Mesenchymal stem cell (in vitro differentiated cells and primary cell): ENCODE data around the gene HOMER1.

Experiments used
- DNase-seq: peaks from one replicate; pipeline ENCODE4 v3.0.0-alpha.2; 2013
- H2AFZ ChIP-seq: one replicate; pipeline ENCODE4 v1.6.1; 2013; ENCODE audit warnings: low read depth, mild to moderate bottlenecking, control low read depth, inconsistent platforms, low read length, moderate library complexity
- H2AK5ac ChIP-seq: 2 replicates; pipeline ENCODE4 v1.6.1; 2013; ENCODE audit warnings: low read length, moderate library complexity, mild to moderate bottlenecking, inconsistent platforms; ENCODE audit not compliant: severe bottlenecking
- H2BK120ac ChIP-seq: one replicate; pipeline ENCODE4 v1.6.1; 2013; ENCODE audit warnings: low read depth, mild to moderate bottlenecking, inconsistent platforms, low read length, moderate library complexity
- H2BK12ac ChIP-seq, 2 experiments: one replicate each; pipeline ENCODE4 v1.6.1; 2013; ENCODE audit warnings: inconsistent platforms in 2 of 2, low read length in 2 of 2, mild to moderate bottlenecking in 2 of 2, moderate library complexity in 2 of 2, control low read depth in 1 of 2
- H2BK15ac ChIP-seq: one replicate; pipeline ENCODE4 v1.6.1; 2013; ENCODE audit warnings: mild to moderate bottlenecking, low read depth, inconsistent platforms; ENCODE audit not compliant: poor library complexity, severe bottlenecking
- H2BK5ac ChIP-seq: 2 replicates; pipeline ENCODE4 v1.6.1; 2013; ENCODE audit warnings: low read depth, mild to moderate bottlenecking, low read length, control low read depth, inconsistent platforms; ENCODE audit not compliant: poor library complexity, severe bottlenecking
- H3K14ac ChIP-seq, 2 experiments: one replicate each; pipeline ENCODE4 v1.6.1; 2013; ENCODE audit warnings: inconsistent platforms in 2 of 2, low read length in 2 of 2, control low read depth in 1 of 2, mild to moderate bottlenecking in 1 of 2, moderate library complexity in 1 of 2
- H3K18ac ChIP-seq, 2 experiments: one replicate each; pipeline ENCODE4 v1.6.1; 2013; ENCODE audit warnings: inconsistent platforms in 2 of 2, low read length in 2 of 2, control low read depth in 1 of 2, low read depth in 1 of 2, mild to moderate bottlenecking in 1 of 2
- H3K23ac ChIP-seq, 2 experiments: one replicate each; pipeline ENCODE4 v1.6.1; 2013; ENCODE audit warnings: inconsistent platforms in 2 of 2, low read length in 2 of 2, mild to moderate bottlenecking in 2 of 2, moderate library complexity in 2 of 2, control low read depth in 1 of 2
- H3K27ac ChIP-seq: 2 replicates; pipeline ENCODE4 v1.5.1; 2013; ENCODE audit warnings: mild to moderate bottlenecking, moderate library complexity, low read length, control low read depth, inconsistent platforms; ENCODE audit not compliant: poor library complexity, severe bottlenecking
- H3K27me3 ChIP-seq, 2 experiments: 2 replicates each; pipeline versions ENCODE4 v1.6.1 to v1.7.0; 2013; ENCODE audit warnings: low read length in 2 of 2, mild to moderate bottlenecking in 2 of 2, moderate library complexity in 2 of 2, control low read depth in 1 of 2, inconsistent platforms in 1 of 2; ENCODE audit not compliant: control insufficient read depth in 1 of 2, insufficient read depth in 1 of 2
- H3K36me3 ChIP-seq, 2 experiments: 2 replicates each; pipeline versions ENCODE4 v1.6.1 to v1.7.0; 2013; ENCODE audit warnings: low read length in 2 of 2, control low read depth in 1 of 2, inconsistent platforms in 1 of 2, low read depth in 1 of 2, mild to moderate bottlenecking in 1 of 2; ENCODE audit not compliant: insufficient read depth in 2 of 2, control insufficient read depth in 1 of 2
- H3K4ac ChIP-seq, 2 experiments: one replicate each; pipeline ENCODE4 v1.6.1; 2013; ENCODE audit warnings: inconsistent platforms in 2 of 2, low read length in 2 of 2, mild to moderate bottlenecking in 2 of 2, moderate library complexity in 2 of 2, control low read depth in 1 of 2, low read depth in 1 of 2
- H3K4me1 ChIP-seq: 2 replicates; pipeline ENCODE4 v1.6.1; 2013; ENCODE audit warnings: low read depth, low read length, control low read depth; ENCODE audit not compliant: control insufficient read depth, insufficient read depth
- H3K4me2 ChIP-seq: 2 replicates; pipeline ENCODE4 v1.6.1; 2013; ENCODE audit warnings: low read length, mild to moderate bottlenecking, inconsistent platforms; ENCODE audit not compliant: poor library complexity, severe bottlenecking
- H3K4me3 ChIP-seq, 2 experiments: 2 replicates each; pipeline versions ENCODE4 v1.5.1 to v1.7.0; 2013; ENCODE audit warnings: low read length in 2 of 2, mild to moderate bottlenecking in 2 of 2, control low read depth in 1 of 2, low read depth in 1 of 2; ENCODE audit not compliant: insufficient read depth in 1 of 2
- H3K79me1 ChIP-seq: replicated peaks from 2 replicates; pipeline ENCODE4 v1.6.1; 2013; ENCODE audit warnings: mild to moderate bottlenecking, control low read depth, low read length, inconsistent platforms; ENCODE audit not compliant: poor library complexity, severe bottlenecking
- H3K9ac ChIP-seq: 2 replicates; pipeline ENCODE4 v1.7.0; 2013; ENCODE audit warnings: mild to moderate bottlenecking, low read length, moderate library complexity
- H3K9me3 ChIP-seq: 2 replicates; pipeline ENCODE4 v1.7.0; 2013; ENCODE audit warnings: mild to moderate bottlenecking, low read length; ENCODE audit not compliant: control insufficient read depth
- H4K8ac ChIP-seq: one replicate; pipeline ENCODE4 v1.6.1; 2013; ENCODE audit warnings: inconsistent platforms, mild to moderate bottlenecking, low read length, moderate library complexity
- H4K91ac ChIP-seq: one replicate; pipeline ENCODE4 v1.6.1; 2013; ENCODE audit warnings: mild to moderate bottlenecking, low read length, inconsistent platforms
- WGBS: methylation state at CpG from one replicate; pipeline ENCODE4 v1.1.7; 2013; ENCODE audit warnings: mixed read lengths; 5-methylcytosine and 5-hydroxymethylcytosine counted together

The HOMER1 gene

GRCh38 chr5:79346420-79346824 lies 167.5 kb downstream of the HOMER1 start:
- DNase-seq: peak; percentile 60
- Histone ChIP-seq H2BK120ac (no peak overlapping the region), H3K9me3 (no peaks in the 10 kb centered on the region), H2BK5ac (no peak overlapping the region), H3K14ac (no peak overlapping the region), H3K4me3 (no peak overlapping the region), H3K4ac (no peak overlapping the region), H4K8ac (no peak overlapping the region), H2AK5ac (no peak overlapping the region), H2AFZ (no peak overlapping the region), H3K36me3 (no peaks in the 10 kb centered on the region), H3K9ac (no peak overlapping the region), H3K79me1 (no peaks in the 10 kb centered on the region), H3K27me3 (no peaks in the 10 kb centered on the region), H3K4me1 (peaks cover 1% of the 10 kb centered on the region), H4K91ac (no peak overlapping the region), H2BK15ac (no peak overlapping the region), H3K27ac (no peak overlapping the region), H3K18ac (no peak overlapping the region), H2BK12ac (no peak overlapping the region), H3K4me2 (no peak overlapping the region), H3K23ac (no peak overlapping the region)
- 62% methylated on average over 6 of the region's 6 CpGs for WGBS

- Histone ChIP-seq H4K91ac (no peak overlapping the region), H3K9me3 (no peaks in the 10 kb centered on the region), H3K27me3 (no peaks in the 10 kb centered on the region), H2BK12ac (no peak overlapping the region), H2BK5ac (no peak overlapping the region), H2AK5ac (no peak overlapping the region), H2AFZ (no peak overlapping the region), H3K4me3 (no peak overlapping the region), H2BK15ac (no peak overlapping the region), H3K18ac (no peak overlapping the region), H3K36me3 (no peaks in the 10 kb centered on the region), H3K23ac (no peak overlapping the region), H3K14ac (no peak overlapping the region), H3K79me1 (no peaks in the 10 kb centered on the region), H3K4ac (no peak overlapping the region), H3K4me1 (no peaks in the 10 kb centered on the region), H3K9ac (no peak overlapping the region), H3K27ac (no peak overlapping the region), H4K8ac (peak overlapping the region; percentile 17), H3K4me2 (no peak overlapping the region), H2BK120ac (no peak overlapping the region)
- WGBS: 93% methylated on average over 6 of the region's 10 CpGs
- DNase-seq: no peak
Observed at GRCh38 chr5:79333852-79334557, 179.9 kb downstream of the HOMER1 start.

GRCh38 chr5:79330071-79330470 lies 183.9 kb downstream of the HOMER1 start:
- no peak overlapping the region for H3K27ac ChIP-seq
- no peaks in the 10 kb centered on the region for H3K27me3 ChIP-seq
- H3K23ac ChIP-seq: no peak overlapping the region
- H3K4ac ChIP-seq: no peak overlapping the region
- no peaks in the 10 kb centered on the region for H3K36me3 ChIP-seq
- H3K4me3 ChIP-seq: no peak overlapping the region
- H2BK120ac ChIP-seq: no peak overlapping the region
- H4K8ac ChIP-seq: no peak overlapping the region
- no peak overlapping the region for H2AK5ac ChIP-seq
- H3K9ac ChIP-seq: no peak overlapping the region
- H3K9me3 ChIP-seq: no peaks in the 10 kb centered on the region
- H3K79me1 ChIP-seq: no peaks in the 10 kb centered on the region
- no peak overlapping the region for H4K91ac ChIP-seq
- WGBS: 74% methylated on average over 4 of the region's 5 CpGs
- no peaks in the 10 kb centered on the region for H3K4me1 ChIP-seq
- no peak overlapping the region for H2BK12ac ChIP-seq
- no peak overlapping the region for H2BK15ac ChIP-seq
- no peak overlapping the region for H2BK5ac ChIP-seq
- DNase-seq: no peak
- no peak overlapping the region for H2AFZ ChIP-seq
- no peak overlapping the region for H3K18ac ChIP-seq
- no peak overlapping the region for H3K4me2 ChIP-seq
- H3K14ac ChIP-seq: no peak overlapping the region

- no peak overlapping the region for H2BK12ac ChIP-seq
- no peak overlapping the region for H3K4me3 ChIP-seq
- no peak overlapping the region for H2BK5ac ChIP-seq
- H3K27ac ChIP-seq: no peak overlapping the region
- H4K91ac ChIP-seq: no peak overlapping the region
- H3K36me3 ChIP-seq: peaks cover 0 to 1% of the 10 kb centered on the region in 2 experiments
- H3K18ac ChIP-seq: no peak overlapping the region
- no peak overlapping the region for H2BK120ac ChIP-seq
- WGBS: 92% methylated on average over 4 of the region's 4 CpGs
- no peaks in the 10 kb centered on the region for H3K4me1 ChIP-seq
- no peak for DNase-seq
- no peak overlapping the region for H2AFZ ChIP-seq
- H3K9ac ChIP-seq: no peak overlapping the region
- H2BK15ac ChIP-seq: peak overlapping the region; percentile 28
- H3K4ac ChIP-seq: no peak overlapping the region
- H3K4me2 ChIP-seq: no peak overlapping the region
- H2AK5ac ChIP-seq: no peak overlapping the region
- H3K14ac ChIP-seq: no peak overlapping the region
- H3K9me3 ChIP-seq: no peaks in the 10 kb centered on the region
- H3K79me1 ChIP-seq: no peaks in the 10 kb centered on the region
- no peak overlapping the region for H3K23ac ChIP-seq
- H4K8ac ChIP-seq: no peak overlapping the region
- H3K27me3 ChIP-seq: no peaks in the 10 kb centered on the region
Observed at GRCh38 chr5:79329453-79329852, 184.5 kb downstream of the HOMER1 start.
